KG1 (cell line): Measurements from ENCODE around the gene VAMP4.
"Not testable (repeated sequence)": the region's sequence is repeated elsewhere in the genome, so short reads cannot be mapped to it uniquely, and the experiment has no call there.

Source experiments
- DNase-seq: peaks from one replicate; lab custom pipeline; 2025; lab: John Stamatoyannopoulos, UW

The VAMP4 gene

DNA sequence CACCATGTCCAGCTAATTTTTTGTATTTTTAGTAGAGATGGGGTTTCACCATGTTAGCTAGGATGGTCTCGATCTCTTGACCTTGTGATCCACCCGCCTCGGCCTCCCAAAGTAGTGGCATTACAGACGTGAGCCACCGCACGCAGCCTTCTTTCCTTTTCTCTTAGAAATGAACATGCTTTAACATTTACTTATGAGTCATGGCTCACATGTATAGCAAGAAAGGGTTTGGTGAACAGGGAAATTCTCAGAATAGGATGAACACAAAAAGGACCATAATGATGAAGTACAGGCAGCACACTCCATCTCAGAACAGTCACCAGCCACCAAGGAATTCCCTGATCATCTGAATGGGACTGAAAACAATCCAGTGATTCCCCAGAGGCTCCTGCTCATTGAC lies 9.4 kb upstream of the VAMP4 start:
- no peak for DNase-seq

DNA sequence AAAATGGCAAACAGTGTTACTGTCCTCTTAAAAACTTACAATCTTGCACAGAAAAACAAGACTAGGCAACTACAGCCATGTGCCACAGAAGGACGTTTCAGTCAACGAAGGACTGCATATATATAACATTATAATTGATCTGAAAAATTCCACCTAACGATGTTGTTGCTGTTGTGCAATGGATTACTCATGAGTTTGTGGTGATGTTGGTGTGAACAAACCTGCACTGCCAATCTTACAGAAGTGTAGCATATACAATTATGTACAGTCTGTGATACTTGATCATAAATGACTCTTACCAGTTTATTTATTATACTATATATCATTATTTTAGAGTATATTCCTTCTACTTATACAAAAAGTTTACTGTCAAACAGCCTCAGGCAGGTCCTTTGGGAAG lies 6.8 kb upstream of the VAMP4 start:
- no peak for DNase-seq

DNA sequence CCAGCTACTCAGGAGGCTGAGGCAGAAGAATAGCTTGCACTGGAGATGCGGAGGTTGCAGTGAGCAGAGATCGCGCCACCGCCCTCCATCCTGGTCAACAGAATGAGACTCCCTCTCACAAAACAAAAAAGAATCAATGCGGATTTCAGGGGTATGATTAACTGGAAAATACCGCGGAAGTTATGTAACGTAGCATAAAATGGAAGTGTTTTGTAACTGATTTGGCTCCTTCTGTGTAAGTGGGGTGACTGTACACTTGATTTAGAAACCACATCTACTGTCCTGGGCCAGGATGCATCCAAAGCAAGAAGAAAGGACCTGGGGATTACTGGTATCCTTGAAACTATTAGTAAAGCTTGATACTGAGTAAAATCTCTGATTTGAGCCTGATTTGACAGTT lies 3.1 kb upstream of the VAMP4 start:
- no peak for DNase-seq

DNA sequence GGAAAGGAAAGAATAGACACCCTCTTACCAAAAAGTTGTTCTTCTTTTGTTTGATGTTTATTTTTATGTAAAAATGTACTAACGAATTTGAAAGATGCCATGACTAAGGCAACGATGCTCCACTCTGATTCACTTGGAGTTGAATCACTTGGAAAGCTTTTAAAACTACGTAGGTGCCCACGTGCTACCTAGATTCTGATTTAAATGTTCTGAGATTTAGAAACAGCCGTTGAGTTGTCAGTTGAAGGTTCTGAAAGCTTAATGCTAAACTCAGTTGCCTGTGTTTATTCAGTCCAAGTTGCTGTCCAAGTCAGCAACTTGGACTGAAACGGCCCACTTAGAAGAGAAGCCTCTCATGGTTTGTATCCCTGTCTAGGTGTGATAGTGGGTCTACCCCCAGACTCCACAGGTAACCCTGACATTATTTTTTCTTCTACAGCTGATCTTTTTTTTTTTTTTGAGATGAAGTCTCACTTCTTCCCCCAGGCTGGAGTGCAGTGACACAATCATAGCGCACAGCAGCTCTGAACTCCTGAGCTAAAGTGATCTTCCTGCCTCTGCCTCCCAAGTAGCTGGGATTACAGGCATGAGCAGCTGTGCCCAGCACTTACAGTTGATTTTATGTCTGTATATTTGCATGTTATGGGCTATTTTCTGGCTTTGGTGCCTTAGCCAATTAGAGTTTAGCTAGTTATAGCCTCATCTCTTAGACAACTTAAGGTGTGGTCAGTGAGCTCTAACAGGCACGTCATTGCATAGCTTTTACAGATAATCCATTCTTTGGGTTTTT lies 1.4 kb upstream of the VAMP4 start:
- no peak for DNase-seq

DNA sequence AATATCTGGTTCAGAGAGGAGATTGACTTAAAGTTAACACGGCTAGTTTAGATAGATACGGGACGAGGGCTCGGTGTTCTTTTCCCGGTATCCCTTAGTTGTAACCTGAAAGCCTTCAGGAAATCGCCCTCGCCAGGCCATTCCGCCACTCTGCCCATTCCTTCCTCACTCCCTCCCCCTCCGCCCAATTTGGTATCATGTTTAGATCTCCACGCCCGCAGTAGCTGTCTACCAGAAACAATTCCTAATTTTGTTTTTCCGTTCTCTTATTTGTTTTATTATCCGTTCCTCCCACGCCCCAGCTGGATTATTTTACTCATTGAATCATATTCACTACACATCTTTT lies 685 bp upstream of the VAMP4 start:
- DNase-seq, result no peak

DNA sequence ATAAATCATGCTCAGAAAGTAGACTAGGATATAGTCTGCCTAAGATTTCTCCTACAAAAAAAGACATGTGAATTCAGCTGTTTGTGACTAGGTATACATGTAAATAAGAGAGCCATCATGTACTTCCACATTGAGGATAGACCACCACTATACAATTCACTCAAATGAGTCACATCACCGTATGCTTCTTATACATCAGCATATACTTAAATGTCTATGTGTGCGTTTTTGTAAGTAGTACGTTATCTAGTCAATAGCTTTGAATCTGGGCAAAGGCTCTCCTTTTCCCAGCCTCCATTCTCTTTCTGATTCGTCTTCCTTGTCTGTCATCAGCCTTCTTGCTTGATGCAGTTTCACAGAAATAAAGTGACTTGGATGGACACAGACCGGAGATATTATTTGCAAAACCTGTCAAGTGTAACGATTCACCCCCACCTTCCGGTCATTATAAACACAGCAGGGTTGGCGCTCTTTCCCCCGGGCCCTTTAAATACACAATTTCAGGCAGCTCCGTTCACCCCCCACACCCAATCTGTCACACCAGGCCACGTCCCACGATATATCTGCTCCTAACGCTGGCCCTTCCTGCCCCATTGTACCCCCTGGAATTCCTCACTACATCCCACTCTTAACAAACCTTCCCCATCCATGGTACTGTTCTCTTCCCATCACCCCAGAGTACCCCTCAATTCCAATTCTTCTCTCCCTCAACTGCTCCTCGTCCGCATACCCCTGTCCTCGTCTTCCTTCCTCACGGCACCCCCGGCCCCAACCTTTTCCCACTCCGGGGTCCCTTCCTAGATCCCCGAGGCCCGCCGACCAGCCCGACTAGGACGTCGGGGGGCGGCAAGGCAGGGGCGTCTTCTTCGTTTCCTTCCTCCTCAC lies 636 bp downstream of the VAMP4 start:
- DNase-seq, result peak; percentile 26

DNA sequence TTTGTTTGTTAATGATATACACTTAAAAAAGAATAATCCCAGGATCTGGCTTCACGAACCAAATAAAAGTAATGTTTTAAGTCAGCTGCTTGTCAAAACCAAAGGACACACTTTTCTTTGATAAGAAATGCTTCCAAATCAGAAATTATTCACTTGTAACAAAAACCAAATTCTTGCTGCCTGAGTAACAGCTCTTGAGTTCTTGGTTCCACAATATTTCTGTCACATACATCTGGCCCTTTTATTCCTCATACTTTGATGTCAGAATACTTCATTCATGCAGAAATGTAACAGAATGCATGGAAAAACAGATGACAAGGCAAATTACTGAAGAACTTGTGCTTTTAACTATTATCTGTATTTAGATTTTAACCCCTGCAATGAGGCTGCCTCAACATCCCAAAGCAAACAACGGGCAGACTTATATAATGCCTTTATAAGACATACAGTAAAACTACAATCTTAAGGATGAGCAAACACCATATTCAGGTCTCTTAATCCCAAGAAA lies 1.5 kb downstream of the VAMP4 start:
- DNase-seq, result no peak

DNA sequence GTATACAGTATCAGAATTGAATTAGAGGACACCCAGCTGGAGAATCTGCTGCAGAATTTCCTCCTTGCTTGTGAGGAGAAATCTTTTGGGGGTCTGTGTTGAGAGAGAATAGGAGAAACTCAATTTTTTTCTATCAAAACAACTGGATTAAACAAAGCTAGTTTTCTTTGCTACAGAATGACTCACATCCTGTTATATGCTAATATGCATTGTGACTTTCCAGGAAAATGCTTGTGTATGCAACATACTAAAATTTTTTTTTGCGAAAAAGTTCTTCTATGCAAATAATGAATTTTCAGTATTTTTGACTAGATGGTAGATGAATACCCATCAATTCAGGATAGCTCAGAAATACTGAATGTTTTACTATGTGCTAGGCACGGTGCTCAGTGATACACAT lies 2.2 kb downstream of the VAMP4 start:
- no peak for DNase-seq

DNA sequence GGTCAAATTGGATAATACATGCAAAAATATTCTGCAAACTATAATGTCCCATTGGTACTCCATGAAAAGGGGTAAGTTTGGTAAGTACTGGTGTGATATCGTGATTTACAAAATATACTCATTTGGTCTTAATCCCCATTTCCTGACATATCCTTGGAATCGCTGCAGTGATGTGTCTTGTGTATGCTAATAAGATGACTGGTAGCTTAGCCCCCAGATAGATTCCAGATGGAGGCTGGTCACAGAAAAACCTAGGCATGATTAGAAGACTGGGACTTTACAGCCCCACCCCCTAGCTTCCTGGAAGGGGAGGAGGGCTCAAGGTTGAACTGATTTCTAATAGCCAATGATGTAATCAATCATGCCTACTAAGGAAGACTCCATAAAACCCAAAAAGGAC lies 3.0 kb downstream of the VAMP4 start:
- no peak for DNase-seq

DNA sequence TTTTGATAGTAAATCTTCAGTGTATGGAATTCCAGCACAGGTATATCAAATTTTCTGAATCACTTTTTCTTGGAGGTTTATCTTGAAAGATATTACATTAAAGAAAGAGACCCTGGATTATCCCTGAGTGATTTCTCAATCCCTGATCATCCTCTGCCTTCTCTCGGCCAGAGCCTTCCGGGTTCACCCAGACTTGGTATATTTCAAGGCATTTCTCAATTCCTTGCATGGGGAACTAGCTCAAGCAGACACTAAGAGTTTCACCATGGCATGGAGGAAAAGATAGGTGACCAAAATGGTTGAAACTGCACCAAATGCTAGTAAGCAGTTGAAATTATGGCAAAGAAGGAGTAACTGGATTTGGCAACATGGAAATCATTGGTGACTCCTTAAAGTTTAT lies 5.7 kb downstream of the VAMP4 start:
- no peak for DNase-seq

DNA sequence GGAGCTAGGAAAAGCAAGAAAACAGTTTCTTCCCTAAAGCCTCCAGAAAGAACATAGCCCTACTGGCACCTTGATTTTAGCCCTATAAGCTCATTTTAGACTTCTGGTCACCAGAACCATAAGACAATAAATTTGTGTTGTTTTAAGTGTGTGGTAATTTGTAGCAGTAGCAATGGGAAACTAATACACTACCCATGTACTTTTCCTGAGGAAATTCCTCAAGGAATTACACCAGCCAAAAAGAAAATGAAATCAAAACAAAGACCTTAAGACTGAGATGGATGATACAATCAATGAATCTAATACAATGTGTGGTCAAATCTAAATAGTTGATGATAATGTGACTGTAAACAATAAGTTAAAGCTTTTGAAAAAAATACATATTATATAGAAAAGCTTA lies 11.8 kb downstream of the VAMP4 start:
- no peak for DNase-seq

DNA sequence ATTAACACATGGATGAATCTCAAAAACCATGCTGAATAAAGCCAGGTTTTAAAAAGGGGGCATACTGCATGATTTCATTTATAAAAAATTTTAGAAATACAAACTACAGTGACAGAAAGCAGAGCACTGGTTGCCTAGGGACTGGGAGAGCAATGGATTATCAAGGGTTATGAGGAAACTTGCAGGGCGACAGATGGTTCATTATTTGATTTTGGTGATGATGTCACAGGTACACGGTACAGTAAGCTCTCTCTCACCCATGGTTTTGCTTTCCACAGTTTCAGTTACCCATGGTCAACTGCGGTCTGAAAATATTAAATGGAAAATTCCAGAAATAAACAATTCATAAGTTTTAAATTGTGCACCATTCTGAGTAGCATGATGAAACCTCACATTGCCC lies 14.1 kb downstream of the VAMP4 start:
- no peak for DNase-seq

DNA sequence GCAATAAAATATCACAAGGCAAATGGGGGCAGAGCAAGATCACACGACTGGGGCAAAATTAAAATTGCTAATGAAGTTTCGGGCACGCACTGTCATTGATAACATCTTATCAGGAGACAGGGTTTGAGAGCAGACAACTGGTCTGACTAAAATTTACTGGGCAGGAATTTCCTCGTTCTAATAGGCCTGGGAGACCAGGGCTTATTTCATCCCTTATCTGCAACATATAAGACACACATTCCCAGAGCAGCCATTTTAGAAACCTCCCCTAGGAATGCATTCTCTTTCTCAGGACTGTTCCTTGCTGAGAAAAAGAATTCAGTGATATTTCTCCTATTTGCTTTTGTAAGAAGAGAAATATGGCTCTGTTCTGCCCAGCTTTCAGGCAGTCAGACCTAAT lies 18.7 kb downstream of the VAMP4 start:
- not testable (repeated sequence) for DNase-seq

DNA sequence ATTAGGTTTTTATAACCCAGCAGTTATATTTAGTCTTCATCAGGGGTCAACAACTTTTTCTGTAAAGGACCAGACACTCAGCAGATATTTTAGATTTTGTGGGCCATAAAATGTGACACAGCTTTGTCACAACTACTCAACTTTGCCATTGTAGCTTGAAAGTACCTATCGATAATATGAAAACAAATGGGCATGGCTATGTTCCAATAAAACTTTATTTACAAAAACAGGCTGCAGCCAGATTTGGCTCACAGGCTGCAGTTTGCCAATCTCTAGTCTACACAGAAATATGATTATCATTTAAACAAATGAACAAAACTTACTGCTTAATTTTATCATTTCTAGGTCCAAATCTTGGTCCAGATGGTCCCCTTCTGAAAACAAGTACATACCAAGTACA lies 23.0 kb downstream of the VAMP4 start:
- no peak for DNase-seq

DNA sequence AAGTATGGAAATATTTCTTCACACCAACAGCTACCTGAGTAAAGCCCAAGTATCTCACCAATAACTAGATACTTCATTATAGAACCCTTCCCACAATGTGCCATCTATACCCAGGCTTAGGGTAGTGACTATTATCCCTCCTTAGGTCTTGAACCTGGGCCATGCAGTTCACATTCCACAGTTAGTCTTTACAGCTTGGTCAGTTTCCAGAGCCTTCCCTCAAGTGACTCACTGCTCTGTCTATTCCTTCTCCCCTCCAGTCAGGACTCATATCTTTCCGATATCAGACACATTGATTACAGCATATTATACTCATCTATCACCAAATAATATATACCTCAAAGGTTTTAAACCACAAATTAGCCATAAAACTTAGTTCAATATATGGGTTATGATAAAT lies 23.6 kb downstream of the VAMP4 start:
- DNase-seq, result no peak

DNA sequence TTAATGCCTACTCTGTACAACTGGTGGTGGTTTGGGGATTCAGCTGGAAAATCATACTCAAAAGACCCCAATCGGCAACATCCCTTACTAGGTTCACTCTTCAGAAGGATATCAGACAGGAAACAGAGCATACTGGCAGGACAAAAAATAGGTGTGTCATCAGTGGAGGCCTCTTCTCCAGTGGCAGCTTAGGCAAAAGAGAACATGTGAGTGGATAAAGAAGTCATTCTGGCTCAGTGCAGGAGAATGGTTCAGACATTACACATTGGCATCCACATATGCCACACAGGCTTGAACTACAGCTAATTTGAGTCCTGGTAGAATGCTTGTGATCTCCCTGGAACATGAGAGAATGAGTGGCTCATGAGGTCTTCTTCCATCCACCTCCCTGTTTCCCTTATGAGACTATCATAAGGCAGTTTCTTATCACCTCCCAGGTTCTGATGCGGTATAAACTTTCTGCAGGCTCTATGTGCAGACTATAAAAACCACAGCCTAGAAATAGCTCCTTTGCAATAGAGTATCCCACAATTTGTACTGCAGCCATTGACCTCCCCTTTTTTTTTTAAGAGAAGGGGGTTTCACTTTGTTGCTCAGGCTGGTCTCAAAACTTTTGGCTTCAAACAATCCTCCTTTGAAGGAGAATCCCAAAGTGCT lies 24.7 kb downstream of the VAMP4 start:
- no peak for DNase-seq

DNA sequence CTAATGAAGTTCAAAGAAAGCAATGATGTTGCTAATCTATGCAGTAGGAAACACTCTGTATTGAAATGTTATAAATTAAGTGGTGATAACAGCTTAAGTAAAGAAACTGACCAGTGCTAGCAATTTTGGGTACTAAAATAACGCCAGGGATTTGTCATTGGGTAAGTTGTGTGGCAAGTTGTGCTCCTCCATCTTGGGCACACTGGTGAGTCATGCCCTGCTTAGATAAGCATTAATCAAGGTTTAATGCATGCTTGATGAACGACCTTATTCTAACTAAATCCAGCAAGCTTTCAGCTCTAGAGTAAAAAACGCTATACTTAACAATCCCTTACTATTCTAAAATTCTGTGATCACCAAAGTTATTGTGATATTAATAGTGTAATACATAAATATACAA lies 25.2 kb downstream of the VAMP4 start:
- DNase-seq, result no peak

DNA sequence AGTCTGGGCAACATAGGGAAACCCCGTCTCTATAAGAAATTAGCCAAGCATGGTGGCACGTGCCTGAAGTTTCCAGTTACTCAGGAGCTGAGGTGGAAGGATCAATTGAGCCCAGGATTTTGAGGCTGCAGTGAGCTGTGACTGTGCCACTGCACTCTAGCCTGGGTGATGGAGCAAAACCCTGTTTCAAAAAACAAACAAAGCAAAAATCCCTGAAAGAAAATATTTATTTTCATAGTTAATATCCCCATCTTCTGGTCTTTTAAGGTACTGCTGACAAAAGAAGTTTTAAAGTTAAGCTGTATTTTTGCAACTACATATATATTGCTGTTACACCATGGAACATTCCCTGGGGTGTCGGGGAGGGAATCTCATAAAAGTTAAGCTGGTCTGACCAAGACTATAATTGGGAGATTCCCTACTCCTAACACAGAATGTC lies 26.0 kb downstream of the VAMP4 start:
- DNase-seq, result no peak

DNA sequence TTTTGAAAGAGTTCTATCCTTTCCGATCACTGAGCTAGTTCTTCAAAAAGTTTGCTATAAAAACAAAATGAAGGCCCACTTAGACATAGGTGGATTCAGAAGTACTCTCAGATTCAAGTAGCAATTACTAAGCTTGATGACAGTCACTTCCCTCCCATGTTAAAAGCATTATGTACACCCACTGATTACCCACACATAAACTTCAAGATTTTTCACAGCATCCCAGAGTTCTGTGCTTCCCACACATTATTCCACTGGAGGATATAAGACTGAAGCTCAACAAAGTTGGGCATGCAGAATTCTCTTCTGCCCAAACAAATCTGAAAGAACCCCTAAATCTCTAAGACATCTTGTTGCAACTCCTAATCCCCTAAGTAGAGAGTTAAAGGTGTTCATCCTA lies 29.5 kb downstream of the VAMP4 start:
- no peak for DNase-seq

DNA sequence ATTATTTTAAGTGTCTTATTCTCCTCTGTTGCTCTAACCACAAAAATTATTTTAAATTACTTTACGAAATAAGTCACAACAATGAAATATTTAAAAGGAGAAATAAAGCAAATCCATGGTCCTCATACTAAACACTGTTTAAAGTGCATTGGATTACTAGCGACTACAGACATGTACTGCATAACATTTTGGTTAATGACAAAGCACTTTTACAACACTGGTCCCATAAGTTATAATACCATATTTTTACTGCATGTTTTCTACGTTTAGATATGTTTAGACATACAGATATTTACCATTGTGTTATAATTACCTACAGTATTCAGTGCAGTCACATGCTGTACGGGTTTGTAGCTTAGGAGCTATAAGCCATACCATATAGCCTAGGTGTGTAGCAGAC lies 30.2 kb downstream of the VAMP4 start:
- no peak for DNase-seq

DNA sequence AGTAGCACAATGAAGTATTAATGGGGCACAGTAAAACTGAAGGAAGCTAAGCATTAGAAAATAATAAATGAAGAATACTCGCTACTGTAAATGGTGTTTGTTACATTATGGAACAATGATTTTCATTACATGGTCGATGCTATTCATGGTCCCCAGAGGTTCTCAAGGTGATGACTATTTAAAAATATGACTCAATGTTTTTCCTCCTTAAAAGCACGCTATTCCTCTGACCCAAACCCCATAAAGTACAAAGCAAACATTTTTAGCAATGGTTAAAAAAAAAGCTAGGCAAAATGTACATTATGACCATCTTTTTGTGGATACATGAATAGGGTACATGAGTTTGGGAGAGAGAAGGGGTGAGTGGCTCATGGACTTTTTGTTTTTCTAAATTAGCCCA lies 34.3 kb downstream of the VAMP4 start:
- no peak for DNase-seq

DNA sequence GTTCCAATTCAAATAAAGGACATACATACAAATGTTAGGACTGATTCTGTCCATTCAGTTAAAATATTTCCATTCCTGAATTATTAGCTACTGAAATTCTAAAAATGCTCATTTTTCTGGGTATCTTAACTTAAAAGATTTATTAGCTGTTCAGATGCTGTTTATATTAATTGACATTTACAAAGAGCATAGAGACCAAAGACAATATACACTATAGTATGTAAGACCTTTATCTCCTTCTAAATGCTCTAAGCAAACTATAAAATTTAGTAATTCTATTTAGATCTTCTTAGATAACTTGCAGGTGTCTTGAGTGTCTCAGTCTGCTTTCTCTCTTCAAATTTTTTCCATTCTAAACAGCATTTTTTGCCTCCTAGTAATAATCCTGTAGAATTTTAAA lies 39.3 kb downstream of the VAMP4 start:
- no peak for DNase-seq

DNA sequence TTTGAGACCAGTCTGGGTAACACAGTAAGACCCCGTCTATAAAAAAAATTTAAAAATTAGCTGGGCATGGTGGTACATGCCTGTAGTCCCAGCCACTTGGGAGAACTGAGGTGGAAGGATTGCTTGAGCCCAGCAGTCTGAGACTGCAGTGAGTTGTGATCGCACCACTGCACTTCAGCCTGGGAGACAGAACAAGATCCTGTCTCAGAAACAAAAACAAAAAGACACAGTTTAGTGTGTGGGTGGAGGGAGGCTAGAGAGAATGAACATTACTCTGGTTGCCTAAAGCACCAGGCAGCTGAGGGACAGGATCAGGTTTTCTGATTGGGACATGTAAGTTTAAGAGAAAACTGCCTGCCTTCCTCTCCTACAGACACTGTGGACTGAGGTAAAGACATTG lies 42.3 kb downstream of the VAMP4 start:
- DNase-seq, result no peak
